Measurements from ENCODE around the gene TBC1D9B.
A peak's percentile ranks its signal among the peaks of the same experiment; 100 is the strongest.

Gene TBC1D9B

DNA sequence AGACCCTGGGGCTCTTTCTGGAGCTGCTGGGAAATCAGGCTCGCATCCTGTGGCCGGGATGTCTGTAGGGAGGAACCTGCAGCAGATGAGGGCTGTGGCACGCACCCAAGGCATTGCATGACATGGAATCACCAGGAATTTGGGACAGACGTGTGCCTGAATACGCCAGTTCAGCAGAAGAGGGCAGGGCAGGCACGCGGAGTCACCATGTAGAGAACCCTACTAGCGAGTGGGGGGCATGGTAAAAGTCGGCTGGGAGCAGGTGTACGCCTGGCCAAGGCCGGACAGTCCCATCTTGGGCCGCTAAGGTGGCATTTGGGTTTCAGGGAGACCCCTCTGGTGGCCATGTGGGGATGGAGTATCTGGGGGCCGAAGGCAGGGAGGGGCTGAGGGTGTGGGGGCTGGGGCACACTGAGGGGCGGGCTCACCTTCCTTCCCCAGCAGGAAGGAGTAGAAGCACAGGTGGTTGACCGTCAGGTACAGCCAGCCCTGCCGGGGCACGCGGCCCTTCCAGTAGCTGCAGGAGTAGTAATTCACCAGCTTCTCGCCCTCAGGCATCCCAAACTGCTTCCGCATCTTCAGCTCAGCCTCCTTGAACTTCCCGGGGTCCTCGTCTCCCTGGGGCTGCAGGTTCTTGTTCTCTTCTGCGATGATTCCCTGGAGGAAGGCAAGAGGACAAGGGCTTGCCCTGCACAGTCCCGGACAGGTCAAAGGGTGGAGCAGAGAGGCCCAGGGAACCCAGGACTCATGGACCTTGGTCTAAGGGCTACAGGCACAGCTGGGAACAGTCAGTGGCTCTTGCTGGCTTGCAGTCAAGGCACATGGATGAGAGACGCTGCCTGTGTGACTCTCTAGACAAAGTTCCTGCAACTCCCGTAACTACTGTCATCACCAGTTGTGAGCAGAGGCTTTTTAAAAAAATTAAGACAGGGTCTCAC, 13.5 kb downstream of the TBC1D9B start:
- H3K27ac ChIP-seq (ENCODE audit: low read length) = no peak overlapping the region
- no peak overlapping the region for H3K4me3 ChIP-seq (ENCODE audit: low read depth in 1 of 2, low read length in 2 of 2)
- TF ChIP-seq EZH2 (IDR thresholded peaks at IDR 0.05; ENCODE audit: borderline replicate concordance, low read depth, low read length, severe bottlenecking) = no peak
- no peak for TF ChIP-seq CTCF (IDR thresholded peaks at IDR 0.05; ENCODE audit: borderline replicate concordance, extremely low read depth, low read length, poor library complexity, severe bottlenecking)
- H3K27me3 ChIP-seq (ENCODE audit: insufficient read depth, low read length, poor library complexity) = no peaks in the 10 kb centered on the region
- H3K4me2 ChIP-seq (ENCODE audit: insufficient read depth, low read length) = no peak overlapping the region
- no peaks in the 10 kb centered on the region for H3K4me1 ChIP-seq (ENCODE audit: insufficient read depth, low read length)
- ATAC-seq (ENCODE audit: insufficient read depth, low read depth) (no peak), DNase-seq (no peak)
- no peak overlapping the region for H2AFZ ChIP-seq (ENCODE audit: low read depth, low read length)
- peaks cover 95% of the 10 kb centered on the region for H3K36me3 ChIP-seq (ENCODE audit: insufficient read depth, low read length)
- no peaks in the 10 kb centered on the region for H3K9me3 ChIP-seq (ENCODE audit: insufficient read depth, low read length, severe bottlenecking)
- no peaks in the 10 kb centered on the region for H3K79me2 ChIP-seq (ENCODE audit: insufficient read depth, low read length)
- peaks cover 3% of the 10 kb centered on the region; the same call in 1 of the 2 replicates for H4K20me1 ChIP-seq (ENCODE audit: insufficient read depth, low read length)
- no peak overlapping the region for H3K9ac ChIP-seq (ENCODE audit: low read depth, low read length)

- ATAC-seq (ENCODE audit: insufficient read depth, low read depth) = no peak
These were observed 14.4 kb downstream of the TBC1D9B start for GRCh38 chr5:179893076-179893957.

GRCh38 chr5:179892255-179892654, 15.4 kb downstream of the TBC1D9B start:
- Histone ChIP-seq H3K9ac (ENCODE audit: low read depth, low read length) (no peak overlapping the region), H3K27me3 (ENCODE audit: insufficient read depth, low read length, poor library complexity) (no peaks in the 10 kb centered on the region), H3K27ac (ENCODE audit: low read length) (no peak overlapping the region), H3K9me3 (ENCODE audit: insufficient read depth, low read length, severe bottlenecking) (peaks cover 2% of the 10 kb centered on the region), H4K20me1 (ENCODE audit: insufficient read depth, low read length) (peaks cover 3% of the 10 kb centered on the region; the same call in 1 of the 2 replicates), H3K36me3 (ENCODE audit: insufficient read depth, low read length) (peaks cover 95% of the 10 kb centered on the region), H2AFZ (ENCODE audit: low read depth, low read length) (no peak overlapping the region), H3K4me2 (ENCODE audit: insufficient read depth, low read length) (no peak overlapping the region), H3K4me1 (ENCODE audit: insufficient read depth, low read length) (no peaks in the 10 kb centered on the region), H3K79me2 (ENCODE audit: insufficient read depth, low read length) (no peaks in the 10 kb centered on the region), H3K4me3 (ENCODE audit: low read depth in 1 of 2, low read length in 2 of 2) (no peak overlapping the region)
- DNase-seq (no peak), ATAC-seq (ENCODE audit: insufficient read depth, low read depth) (no peak)
- no peak for TF ChIP-seq EZH2 (IDR thresholded peaks at IDR 0.05; ENCODE audit: borderline replicate concordance, low read depth, low read length, severe bottlenecking)

More at GRCh38 chr5:179893076-179893957, 14.4 kb downstream of the TBC1D9B start:
- Histone ChIP-seq H3K4me3 (ENCODE audit: low read depth in 1 of 2, low read length in 2 of 2) (no peak overlapping the region), H3K79me2 (ENCODE audit: insufficient read depth, low read length) (no peaks in the 10 kb centered on the region), H4K20me1 (ENCODE audit: insufficient read depth, low read length) (peaks cover 3% of the 10 kb centered on the region; the same call in 1 of the 2 replicates), H3K27ac (ENCODE audit: low read length) (no peak overlapping the region), H3K4me1 (ENCODE audit: insufficient read depth, low read length) (no peaks in the 10 kb centered on the region), H3K4me2 (ENCODE audit: insufficient read depth, low read length) (no peak overlapping the region), H3K27me3 (ENCODE audit: insufficient read depth, low read length, poor library complexity) (no peaks in the 10 kb centered on the region), H3K9me3 (ENCODE audit: insufficient read depth, low read length, severe bottlenecking) (no peaks in the 10 kb centered on the region), H3K36me3 (ENCODE audit: insufficient read depth, low read length) (peaks cover 94% of the 10 kb centered on the region), H2AFZ (ENCODE audit: low read depth, low read length) (no peak overlapping the region), H3K9ac (ENCODE audit: low read depth, low read length) (no peak overlapping the region)
- DNase-seq = no peak
- TF ChIP-seq EZH2 (IDR thresholded peaks at IDR 0.05; ENCODE audit: borderline replicate concordance, low read depth, low read length, severe bottlenecking) = no peak
- TF ChIP-seq CTCF (IDR thresholded peaks at IDR 0.05; ENCODE audit: borderline replicate concordance, extremely low read depth, low read length, poor library complexity, severe bottlenecking) = peak; percentile 16
